Inferior parietal cortex (tissue), 1 donor: Measurements from ENCODE around the gene ENKD1.

Experiments
- DNase-seq: peaks from one replicate; pipeline ENCODE4 v3.0.0-alpha.2; 2016; ENCODE audit errors: extremely low spot score

Gene ENKD1, protein sequence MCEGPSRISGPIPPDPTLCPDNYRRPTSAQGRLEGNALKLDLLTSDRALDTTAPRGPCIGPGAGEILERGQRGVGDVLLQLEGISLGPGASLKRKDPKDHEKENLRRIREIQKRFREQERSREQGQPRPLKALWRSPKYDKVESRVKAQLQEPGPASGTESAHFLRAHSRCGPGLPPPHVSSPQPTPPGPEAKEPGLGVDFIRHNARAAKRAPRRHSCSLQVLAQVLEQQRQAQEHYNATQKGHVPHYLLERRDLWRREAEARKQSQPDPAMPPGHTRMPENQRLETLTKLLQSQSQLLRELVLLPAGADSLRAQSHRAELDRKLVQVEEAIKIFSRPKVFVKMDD

GRCh38 chr16:67666559-67667452 is at the start of gene ENKD1, which contains the start of gene C16orf86:
Gene ENKD1 (minus strand): TSS chr16:67666750. CDS start chr16:67666442, 308 bp downstream.
Gene C16orf86 (plus strand): TSS chr16:67666814. CDS start chr16:67666971, 157 bp downstream.
- peak; percentile 77 for DNase-seq

GRCh38 chr16:67716097-67716496 is 49.5 kb upstream of the ENKD1 start:
- DNase-seq = no peak

GRCh38 chr16:67714522-67714921 is 48.0 kb upstream of the ENKD1 start:
- no peak for DNase-seq

DNA sequence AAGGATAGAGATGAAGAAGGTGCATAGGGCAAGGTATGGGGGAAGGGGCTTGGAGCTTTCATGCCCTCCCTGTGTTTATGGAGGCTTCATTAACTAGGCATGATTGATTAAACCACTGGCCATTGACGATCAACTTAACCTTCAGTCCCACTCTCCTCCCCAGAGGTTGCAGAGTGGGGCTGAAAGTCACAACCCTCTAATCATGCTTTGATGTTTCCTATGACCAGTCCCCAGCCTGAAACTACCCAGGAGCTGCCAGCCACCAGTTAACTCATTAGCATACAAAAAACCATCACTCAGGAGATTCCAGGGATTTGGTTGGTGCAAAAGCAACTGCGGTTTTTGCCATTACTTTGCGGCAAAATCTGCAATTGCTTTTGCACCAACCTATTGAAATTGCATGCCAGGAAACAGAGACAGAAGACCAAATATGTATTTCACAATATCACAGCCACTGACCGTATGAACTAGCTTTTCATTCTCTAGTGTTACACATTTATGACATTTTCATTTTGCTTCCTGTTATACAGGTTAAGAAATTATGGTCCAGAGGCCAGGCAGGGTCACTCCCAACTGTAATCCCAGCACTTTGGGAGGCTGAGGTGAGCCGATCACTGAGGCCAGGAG is 47.2 kb upstream of the ENKD1 start:
- DNase-seq = no peak

DNA sequence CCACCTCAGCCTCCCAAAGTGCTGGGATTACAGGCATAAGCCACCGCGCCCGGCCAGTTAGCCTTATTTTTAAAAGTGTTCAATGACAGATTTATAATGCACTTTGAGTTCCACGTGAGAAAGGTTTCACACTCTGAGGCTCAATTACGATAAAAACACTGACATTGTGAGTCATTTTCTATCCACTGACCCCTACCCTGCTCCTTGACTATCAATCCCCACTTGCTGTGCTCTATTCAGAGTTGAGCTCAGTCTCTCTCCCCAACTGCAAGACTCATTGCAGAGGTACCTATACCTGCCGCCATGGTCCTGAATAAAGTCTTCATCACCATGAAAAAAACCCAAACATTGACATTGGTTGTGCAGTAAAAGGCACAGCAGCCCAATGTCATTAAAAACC is 44.1 kb upstream of the ENKD1 start:
- DNase-seq = no peak

DNA sequence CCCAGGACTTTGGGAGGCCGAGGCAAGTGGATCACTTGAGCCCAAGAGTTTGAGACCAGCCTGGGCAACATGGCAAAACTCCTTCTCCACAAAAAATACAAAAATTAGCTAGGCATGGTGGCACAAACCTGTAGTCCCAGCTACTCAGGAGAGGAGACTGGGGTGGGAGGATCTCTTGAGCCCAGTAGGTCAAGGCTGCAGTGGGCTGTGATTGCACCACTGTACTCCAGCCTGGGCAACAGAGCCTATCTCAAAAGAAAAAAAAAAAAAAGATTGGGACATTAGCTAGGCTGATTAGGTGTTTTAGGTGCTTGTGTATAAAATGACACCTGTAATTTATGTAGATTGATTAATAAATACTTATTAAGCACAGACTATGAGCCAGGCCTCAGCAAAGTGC is 42.5 kb upstream of the ENKD1 start:
- DNase-seq = no peak

GRCh38 chr16:67708368-67708771 is 41.8 kb upstream of the ENKD1 start:
- DNase-seq = no peak

DNA sequence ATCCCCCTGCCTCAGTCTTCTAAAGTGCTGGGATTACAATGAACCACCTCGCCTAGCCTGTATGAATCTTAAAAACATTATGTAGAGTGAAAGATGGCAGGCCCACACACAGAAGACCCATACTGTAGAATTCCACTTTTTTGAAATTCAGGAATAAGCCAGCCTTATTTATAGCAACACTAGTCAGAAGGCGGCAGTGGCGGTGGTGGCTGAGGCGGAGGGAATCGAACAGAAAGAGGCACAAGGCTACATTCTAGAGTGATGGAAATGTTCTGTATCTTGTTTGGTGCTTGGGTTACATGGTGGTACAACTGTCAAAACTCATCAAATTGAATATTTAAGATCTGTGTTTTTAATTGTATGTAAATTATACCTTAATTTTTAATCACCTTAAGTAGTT is 41.2 kb upstream of the ENKD1 start:
- DNase-seq = no peak

DNA sequence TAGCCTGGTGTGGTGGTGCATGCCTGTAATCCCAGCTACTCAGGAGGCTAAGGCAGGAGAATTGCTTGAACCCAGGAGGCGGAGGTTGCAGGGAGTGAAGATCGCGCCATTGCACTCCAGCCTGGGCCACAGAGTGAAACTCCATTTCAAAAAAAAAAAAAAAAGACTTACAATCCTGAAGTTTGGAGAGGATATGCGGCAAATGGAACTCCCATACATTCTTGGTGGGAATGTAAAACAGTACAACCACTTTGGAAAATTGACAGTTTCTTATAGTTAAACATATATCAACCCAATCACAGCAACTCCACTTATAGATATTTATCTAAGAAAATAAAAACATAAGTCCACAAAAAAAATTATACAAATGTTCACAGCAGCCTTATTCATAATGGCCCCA is 40.7 kb upstream of the ENKD1 start:
- no peak for DNase-seq

DNA sequence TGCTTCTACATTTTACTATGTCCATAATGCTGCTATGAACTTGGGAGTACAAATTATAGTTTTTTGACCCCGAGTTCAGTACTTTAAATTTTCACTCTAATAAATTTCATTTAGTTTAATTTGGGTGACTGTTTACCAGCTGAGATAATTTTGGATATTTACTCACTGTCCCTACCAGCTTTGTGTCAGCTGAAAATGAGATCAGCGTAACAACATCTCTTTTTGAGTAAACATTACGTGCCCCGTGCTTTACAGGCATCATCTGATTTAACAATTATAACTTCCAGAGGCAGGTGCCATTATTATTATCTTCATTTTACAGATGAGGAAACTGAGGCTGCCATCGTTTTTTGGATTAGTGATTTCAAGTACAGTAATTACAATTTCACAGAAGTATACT is 37.6 kb upstream of the ENKD1 start:
- DNase-seq = no peak

- no peak for DNase-seq
Measured at GRCh38 chr16:67703626-67704025, 37.1 kb upstream of the ENKD1 start.

GRCh38 chr16:67702130-67702529 is 35.6 kb upstream of the ENKD1 start:
- no peak for DNase-seq

DNA sequence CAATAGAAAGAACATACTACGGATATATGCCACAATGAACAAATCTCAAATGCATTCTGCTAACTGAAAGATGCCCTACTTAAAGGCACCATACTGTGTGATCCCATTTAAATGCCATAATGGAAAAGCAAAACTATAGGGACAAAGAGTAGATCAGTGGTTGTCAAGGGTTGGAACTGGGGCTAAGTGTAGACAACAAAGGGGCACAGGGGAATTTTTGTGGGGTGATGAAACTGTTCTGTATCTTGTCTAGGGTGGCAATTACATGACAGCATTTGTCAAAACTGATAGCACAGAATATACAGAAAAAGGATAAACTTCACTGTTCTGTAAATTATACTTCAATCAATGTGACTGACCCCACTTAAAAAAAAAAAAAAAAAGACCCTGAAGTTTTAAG is 34.9 kb upstream of the ENKD1 start:
- DNase-seq = no peak

GRCh38 chr16:67699265-67699664 is 32.7 kb upstream of the ENKD1 start:
- DNase-seq = no peak

DNA sequence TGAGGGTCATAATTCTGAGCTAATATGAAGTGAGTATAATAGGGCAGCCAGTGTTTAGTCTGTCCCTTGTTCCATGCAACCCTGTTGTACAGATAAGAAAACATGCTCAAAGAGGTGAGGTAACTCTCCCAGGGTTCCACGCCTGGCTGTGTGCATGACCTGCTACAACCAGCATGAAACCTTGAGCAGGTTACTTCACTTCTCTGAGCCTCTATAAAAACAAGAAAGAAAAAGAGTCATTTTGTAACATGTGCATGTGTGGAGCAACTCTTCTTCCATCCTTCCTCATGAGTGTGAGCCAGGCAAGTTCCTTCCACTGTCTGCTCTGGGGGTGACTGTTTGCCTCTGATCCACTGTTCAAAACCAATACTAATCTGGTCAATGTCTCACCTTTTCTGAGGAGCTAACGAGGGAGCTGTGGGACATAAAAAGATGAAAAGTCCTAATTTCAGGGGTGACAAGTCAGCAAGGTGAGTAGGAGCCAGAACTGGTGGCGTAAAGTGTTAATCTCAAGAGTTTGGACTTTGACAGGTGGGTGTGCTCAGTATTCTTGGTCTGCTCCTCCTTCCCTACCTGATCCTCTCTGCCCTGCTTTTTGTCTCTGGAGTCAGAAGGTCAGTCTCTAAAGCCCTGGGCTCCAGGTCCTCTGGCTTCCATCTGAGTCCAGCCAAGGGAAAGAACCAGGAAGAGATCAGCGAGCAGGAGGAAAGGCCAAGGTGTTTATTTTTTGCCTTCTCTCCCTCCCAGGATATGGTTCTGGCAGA is 31.1 kb upstream of the ENKD1 start:
- no peak for DNase-seq

GRCh38 chr16:67694611-67695010 is 28.1 kb upstream of the ENKD1 start:
- DNase-seq = no peak

DNA sequence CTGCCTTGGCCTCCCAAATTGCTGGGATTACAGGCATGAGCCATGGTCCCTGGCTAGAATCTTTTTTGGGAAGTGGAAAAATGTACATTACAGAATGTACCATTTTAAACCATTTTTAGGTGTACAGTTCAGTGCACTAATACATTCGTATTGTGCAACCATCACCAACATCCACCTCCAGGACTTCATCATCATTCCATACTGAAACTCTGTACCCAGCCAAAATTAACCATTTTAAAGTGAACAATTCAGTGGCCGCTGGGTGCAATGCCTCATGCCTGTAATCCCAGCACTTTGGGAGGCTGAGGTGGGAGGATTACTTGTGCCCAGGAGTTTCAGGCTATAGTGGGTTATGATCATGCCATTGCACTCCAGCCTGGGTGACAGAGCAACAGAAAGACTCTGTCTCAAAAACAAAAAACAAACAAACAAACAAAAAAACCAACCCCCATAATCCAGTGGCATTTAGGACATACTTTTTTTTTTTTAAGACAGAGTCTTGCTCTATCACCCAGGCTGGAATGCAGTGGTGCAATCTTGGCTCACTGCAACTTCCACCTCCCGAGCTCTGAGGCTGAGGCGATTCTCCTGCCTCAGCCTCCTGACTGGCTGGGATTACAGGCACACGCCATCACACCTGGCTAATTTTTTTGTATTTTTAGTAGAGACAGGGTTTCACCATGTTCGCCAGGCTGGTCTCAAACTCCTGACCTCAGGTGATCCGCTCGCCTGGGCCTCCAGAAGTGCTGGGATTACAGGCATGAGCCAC is 27.2 kb upstream of the ENKD1 start:
- DNase-seq = peak; percentile 20

DNA sequence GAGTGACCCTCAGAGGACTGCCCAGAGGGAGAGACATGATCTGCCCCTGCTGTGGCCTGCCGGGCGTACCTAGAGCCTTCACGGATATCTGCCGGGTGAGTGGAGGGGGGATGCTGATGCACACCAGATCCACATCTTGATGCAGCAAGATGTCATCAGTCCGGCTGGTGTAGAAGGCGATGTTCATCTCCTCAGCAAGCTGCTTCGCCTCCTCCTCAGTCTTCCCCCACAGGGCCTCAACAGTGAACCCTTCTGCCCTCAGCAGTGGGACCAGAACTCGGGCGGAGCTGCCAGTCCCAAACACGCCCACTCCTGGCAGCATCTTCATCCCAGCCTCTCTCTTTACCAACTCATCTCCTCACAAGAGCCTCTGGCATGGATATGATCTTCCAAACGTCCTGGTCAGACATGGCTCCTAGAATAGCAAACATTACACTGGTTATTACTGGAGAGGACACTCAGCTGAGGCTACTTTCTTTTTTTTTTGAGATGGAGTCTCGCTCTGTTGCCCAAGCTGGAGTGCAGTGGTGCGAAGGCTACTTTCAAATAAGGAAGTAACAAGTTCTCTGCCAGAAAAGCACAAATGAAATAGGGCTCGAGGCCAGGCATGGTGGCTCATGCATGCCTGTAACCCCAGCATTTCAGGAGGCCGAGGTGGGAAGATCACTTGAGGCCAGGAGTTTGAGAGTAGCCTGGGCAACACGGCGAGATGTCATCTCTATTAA is 19.0 kb upstream of the ENKD1 start:
- DNase-seq = no peak

GRCh38 chr16:67683767-67684166 is 17.2 kb upstream of the ENKD1 start:
- DNase-seq = no peak
